ENCODE measurements around the gene NOS3.
A peak's percentile ranks its signal among the peaks of the same experiment; 100 is the strongest.

Gene NOS3

DNA sequence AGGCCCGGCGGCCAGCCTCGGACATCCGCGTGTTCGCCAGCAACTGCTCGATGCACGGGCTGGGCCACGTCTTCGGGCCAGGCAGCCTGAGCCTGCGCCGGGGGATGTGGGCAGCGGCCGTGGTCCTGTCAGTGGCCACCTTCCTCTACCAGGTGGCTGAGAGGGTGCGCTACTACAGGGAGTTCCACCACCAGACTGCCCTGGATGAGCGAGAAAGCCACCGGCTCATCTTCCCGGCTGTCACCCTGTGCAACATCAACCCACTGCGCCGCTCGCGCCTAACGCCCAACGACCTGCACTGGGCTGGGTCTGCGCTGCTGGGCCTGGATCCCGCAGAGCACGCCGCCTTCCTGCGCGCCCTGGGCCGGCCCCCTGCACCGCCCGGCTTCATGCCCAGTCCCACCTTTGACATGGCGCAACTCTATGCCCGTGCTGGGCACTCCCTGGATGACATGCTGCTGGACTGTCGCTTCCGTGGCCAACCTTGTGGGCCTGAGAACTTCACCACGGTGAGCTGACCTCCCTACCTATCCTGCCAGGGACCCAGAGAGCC lies 58.2 kb downstream of the NOS3 start:
- H3K27ac ChIP-seq = no peak overlapping the region
- TF ChIP-seq, protein P1, sequence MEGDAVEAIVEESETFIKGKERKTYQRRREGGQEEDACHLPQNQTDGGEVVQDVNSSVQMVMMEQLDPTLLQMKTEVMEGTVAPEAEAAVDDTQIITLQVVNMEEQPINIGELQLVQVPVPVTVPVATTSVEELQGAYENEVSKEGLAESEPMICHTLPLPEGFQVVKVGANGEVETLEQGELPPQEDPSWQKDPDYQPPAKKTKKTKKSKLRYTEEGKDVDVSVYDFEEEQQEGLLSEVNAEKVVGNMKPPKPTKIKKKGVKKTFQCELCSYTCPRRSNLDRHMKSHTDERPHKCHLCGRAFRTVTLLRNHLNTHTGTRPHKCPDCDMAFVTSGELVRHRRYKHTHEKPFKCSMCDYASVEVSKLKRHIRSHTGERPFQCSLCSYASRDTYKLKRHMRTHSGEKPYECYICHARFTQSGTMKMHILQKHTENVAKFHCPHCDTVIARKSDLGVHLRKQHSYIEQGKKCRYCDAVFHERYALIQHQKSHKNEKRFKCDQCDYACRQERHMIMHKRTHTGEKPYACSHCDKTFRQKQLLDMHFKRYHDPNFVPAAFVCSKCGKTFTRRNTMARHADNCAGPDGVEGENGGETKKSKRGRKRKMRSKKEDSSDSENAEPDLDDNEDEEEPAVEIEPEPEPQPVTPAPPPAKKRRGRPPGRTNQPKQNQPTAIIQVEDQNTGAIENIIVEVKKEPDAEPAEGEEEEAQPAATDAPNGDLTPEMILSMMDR (conservative IDR thresholded peaks at IDR 0.05) = no peak

DNA sequence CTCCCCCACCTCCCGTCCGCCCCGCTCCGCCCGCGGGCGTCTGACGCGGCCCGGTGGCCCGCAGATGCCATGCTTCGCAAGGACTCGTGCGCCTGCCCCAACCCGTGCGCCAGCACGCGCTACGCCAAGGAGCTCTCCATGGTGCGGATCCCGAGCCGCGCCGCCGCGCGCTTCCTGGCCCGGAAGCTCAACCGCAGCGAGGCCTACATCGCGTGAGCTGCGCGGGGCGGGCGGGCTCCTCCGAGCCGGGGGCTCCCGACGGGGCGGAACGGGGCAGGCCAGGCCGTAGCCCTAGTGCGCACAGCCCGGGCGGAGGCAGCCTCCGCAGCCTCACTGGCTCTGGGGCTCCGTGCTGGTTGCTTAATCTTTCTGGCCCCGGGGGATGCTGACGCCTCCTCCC lies 60.3 kb downstream of the NOS3 start:
- no peak overlapping the region for H3K27ac ChIP-seq
- TF ChIP-seq, protein P1 (conservative IDR thresholded peaks at IDR 0.05) = no peak

DNA sequence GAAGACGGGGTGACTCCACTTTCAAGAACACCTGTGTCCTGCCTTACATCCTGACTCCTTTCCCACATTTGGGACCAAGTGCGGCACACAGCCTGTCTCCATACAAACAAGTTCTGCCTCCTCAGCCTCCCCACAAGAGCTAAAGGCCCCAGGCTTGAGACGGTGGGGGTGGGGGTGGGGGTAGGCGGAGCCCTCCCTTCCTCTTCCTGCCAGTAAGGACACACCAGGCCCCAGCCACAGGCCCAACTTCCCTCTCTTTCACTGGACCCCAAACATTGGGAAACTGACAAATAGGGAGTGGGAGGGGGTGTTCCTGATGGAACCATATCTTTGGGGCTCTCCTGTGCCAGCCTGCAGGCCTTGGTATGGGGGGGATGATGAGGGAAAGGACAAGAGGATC lies 62.3 kb downstream of the NOS3 start:
- TF ChIP-seq, protein P1 (conservative IDR thresholded peaks at IDR 0.05) = no peak
- H3K27ac ChIP-seq = no peak overlapping the region

DNA sequence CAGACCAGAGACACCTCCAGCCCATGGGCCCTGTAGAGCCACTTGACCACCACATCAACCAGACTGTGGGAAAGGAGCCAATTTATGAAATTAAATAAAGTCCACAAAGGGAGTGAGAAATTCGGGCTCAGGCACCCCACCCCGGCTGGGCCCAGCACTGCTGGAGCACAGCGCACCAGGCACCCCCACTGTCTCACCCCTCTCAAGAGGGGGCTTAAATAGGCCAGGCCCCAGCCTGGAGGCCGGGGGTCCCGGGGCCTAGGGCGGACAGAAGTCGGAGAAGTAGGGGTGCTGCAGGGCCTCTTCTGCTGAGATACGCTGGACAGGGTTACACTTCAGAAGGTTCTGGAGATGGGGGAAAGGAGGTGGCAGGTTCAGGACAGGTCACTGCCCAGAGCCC lies 62.9 kb downstream of the NOS3 start:
- TF ChIP-seq, protein P1 (conservative IDR thresholded peaks at IDR 0.05) = no peak
- no peak overlapping the region for H3K27ac ChIP-seq

DNA sequence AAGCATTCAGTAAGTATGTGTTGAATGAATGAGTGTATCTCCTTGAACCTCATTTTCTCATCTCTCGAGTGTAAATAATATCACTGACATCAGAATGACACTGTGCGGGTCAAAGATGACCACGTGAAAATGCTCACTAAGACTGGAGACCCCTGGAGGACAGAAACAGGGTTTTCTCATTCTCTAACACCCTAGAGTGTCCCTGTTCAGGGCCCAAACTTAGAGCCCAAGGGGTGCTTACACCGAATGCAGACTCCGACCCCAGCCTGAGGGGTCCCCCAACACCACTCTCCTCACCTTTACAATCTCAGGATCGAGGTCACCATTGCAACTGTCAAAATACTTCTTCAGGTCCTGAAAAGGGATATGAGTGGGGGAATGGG lies 65.5 kb downstream of the NOS3 start:
- TF ChIP-seq, protein P1 (conservative IDR thresholded peaks at IDR 0.05) = no peak

DNA sequence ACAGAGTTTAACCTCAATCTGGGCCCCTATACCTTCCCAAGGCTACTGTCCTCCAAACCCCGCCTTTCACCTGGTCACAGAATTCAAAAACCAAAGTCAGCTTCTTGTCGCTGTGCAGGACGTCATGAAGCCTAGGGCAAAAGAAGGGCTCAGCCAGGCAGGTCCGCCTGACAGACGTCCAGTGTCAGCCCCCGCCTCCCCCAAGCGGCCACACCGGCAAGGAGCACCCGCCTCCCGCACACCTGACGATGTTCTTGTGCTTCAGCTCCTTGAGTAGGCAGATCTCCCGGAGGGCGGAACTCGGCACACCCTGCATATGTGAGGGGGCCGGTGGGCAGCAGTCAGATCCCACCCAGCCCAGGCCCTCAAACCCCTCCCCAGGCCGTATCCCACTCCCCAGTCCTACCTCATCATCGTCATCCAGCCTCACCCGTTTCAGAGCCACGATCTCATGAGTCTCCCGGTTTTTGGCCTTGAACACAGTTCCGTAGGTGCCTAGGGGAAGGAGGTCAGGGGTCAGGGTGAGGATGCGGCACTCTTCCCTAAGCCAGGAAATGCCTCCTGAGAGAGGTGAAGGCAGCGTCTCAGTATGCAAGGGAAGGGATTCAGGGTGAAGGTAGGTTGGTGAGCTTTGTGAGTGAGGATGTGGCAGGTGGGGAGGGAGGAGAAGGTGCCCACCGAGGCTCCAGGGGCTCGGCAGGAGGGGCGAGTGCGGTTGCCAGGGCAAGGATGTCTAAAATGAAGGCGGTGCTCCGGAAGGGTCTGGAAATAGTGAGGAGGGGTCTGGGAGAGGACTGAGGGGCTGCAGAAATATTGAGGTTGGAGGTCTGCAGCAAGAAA lies 66.1 kb downstream of the NOS3 start:
- H3K27ac ChIP-seq = peak overlapping the region; percentile 92
- TF ChIP-seq, protein P1 (conservative IDR thresholded peaks at IDR 0.05) = no peak

More for the DNA sequence above, 65.5 kb downstream of the NOS3 start:
- no peak overlapping the region for H3K27ac ChIP-seq

DNA sequence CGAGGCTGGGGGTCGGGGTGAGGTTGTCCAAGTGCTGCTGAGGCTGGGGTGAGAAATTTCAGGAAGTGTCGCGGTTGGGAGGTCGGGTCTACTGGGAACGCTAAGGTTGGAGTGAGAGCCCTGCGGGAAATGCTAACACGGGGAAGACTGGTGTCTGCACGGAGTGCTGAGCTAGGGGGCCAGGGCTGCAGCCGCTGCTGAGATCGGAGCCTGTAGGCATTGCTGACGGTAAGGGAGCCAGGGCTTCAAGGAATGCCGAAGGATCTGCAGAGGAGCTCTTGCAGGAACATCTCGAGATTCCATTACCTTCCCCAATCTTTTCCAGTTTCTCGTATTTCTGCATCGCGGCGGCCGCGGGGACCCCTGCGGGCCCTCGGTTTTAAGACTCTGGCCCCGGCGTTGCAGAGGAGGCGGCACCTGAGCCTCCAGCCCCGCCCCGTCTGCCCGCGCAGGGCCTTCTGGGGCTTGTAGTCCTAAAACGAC lies 66.7 kb downstream of the NOS3 start, which contains the start of gene CDK5:
TSS of gene CDK5 (minus strand) at position 392 of the 483 bp plus-strand sequence. CDS start at position 343, 49 bp downstream.
- H3K27ac ChIP-seq = peak within 1 kb of the TSS; percentile 92
- TF ChIP-seq, protein P1 (conservative IDR thresholded peaks at IDR 0.05) = no peak

All from VCaP (cell line).